Measurements from ENCODE around the gene CISH.
A peak's percentile ranks its signal among the peaks of the same experiment; 100 is the strongest.

The CISH gene

DNA sequence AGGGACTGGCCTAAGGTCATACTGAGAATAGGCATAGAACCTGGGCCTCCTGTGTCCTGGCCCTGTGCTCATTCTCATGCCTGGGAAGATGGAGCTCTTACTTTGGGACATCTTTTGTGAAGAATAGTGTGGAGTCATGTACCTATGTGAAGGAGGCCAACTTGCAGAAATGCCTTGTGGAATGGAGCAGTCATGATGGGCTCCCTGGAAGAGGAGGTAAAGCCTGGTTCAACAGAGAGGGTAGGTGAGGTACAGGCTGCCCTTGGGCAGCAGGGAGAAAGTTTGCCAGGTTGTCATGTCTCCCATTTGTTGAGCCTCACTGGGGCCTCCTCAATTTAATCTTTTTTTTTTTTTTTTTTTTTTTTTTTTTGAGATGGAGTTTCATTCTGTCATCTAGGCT lies 23.5 kb upstream of the CISH start:
- no peak for DNase-seq

GRCh38 chr3:50633230-50633790 lies 21.7 kb upstream of the CISH start:
- DNase-seq = no peak

GRCh38 chr3:50632450-50632849 lies 20.9 kb upstream of the CISH start:
- DNase-seq = peak in 1 of 2 donors; percentile 65

DNA sequence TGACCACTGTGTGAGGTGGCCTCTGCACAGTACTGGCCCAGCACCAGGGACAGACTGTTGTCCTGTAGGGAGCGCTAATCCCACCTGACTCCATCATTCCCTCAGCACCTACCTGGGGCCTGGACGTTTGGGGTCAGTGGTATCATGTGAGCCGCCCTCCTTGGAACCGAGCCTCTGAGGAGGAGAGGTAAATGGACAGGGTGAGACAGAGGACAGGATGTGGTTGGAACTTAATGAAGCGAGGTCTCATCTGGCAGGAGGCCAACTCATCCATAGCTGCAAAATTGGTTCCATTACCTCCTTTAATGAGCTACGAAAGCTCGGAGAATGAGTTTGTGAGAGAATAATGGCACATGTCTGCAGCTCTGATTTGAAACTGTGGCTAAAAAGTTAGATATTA lies 19.3 kb upstream of the CISH start:
- DNase-seq = no peak

GRCh38 chr3:50630394-50630793 lies 18.8 kb upstream of the CISH start:
- no peak for DNase-seq

DNA sequence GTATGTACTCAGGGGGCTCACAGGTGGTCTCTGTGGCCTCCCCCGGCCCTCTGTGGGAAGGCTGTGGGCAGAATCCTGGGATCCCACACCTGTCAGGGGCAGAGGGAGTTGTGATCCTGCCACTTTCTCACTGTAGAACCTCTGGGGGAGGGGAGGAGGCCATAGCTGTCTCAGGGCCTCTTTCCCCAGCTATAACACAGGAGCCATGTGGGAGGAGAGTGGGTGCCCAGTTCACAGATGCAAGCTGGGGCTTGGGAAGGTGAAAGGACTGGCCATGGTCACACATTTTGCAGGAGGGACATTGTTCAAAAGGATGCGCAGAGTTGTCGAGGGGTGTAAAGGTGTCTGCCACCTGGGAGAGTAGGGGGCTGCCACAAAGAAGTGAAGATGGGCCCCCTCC lies 17.0 kb upstream of the CISH start:
- no peak for DNase-seq

GRCh38 chr3:50627407-50628051 lies 16.0 kb upstream of the CISH start:
- DNase-seq = peak; percentile 60 to 67

- no peak for DNase-seq
Measured at GRCh38 chr3:50626401-50626800, 14.8 kb upstream of the CISH start.

DNA sequence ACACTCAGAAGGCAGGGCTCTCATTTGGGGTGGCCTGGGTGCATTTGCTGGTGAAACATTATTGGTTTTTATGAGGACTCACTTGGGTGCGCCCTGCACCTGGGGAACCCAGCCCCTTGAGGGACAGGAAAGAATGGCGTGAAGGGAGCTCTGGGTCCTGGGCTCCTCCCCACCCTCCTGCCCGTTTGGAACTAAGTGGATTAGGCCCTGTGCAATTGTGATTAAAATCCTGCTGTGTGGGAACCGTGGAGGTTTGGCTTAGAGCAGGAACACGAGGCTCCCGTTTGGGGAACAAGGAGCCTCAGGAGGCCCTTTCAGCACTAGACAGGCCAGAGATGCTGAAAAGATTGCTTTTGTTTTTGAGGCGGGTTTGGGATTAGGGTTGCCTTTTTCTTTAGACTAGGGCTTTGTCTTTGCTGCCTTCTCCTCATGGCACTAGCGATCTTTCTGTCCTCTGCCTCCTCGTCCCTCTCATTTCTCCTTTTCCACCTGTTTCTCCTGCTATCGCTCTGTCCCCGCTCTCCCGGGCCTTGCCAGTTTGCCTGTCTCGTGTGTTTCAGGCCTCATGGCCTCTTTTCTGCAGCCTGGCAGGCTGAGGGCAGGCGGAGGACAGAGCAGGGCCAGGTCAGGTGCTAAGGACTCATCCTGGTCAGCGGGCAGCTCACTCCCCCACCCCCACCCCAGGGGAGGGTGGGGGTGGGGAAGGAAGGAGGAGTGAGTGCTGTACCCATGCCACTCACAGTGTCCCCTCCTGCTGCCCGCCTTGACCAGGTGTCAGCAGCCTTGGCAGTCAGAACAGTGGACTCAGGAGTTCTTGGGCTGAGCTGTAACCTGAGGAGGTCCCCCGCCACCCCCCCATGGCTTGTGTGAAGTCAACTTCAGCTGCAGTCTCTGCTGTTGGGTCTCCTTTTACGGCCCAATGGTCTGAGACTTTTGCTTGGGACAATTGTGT lies 13.9 kb upstream of the CISH start:
- DNase-seq = no peak

- DNase-seq = no peak
Measured at GRCh38 chr3:50624634-50625033, 13.1 kb upstream of the CISH start.

- DNase-seq = peak in 1 of 2 donors; percentile 53
Measured at GRCh38 chr3:50623840-50624474, 12.4 kb upstream of the CISH start.

DNA sequence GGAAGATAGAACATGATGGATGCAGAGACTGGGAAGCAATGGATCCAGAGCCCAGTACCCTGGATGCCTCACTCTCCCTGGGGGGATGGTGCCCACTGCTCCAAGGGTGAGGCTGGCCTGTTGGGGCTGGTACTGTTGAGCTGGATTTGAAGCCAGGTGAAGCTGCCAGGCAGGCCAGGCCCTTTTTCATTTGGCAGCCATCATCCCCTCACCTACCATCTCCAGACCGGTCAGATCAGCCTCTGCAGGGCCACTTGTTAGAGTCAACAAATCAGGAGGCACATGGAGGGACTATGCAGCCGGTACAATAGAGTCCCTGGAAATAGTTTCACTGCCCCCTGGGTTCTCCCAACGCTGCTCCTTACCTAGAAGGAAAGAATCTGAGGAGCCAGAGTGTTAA lies 11.3 kb upstream of the CISH start:
- no peak for DNase-seq

DNA sequence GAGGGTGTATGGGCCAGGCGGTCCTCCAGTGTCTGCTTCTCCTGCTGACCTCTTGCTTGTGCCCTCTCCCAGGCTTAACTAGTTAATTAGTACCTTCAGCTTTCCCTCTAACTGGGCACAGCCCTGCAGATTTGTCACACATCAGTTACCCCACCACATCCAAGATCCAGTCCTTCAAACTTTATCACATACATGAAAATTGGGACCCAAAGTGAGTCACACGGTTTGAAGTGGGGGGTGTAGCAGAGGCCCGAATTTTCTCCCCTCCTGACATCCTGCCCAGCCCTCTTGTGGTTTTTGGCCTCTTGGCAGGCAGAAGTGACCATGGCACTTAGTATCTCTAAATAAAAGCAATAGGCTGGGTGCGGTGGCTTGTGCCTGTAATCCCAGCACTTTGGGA lies 9.2 kb upstream of the CISH start:
- no peak for DNase-seq

GRCh38 chr3:50620420-50620819 lies 8.8 kb upstream of the CISH start:
- peak; percentile 36 to 79 for DNase-seq

GRCh38 chr3:50617911-50618481 lies 6.4 kb upstream of the CISH start:
- DNase-seq = no peak

DNA sequence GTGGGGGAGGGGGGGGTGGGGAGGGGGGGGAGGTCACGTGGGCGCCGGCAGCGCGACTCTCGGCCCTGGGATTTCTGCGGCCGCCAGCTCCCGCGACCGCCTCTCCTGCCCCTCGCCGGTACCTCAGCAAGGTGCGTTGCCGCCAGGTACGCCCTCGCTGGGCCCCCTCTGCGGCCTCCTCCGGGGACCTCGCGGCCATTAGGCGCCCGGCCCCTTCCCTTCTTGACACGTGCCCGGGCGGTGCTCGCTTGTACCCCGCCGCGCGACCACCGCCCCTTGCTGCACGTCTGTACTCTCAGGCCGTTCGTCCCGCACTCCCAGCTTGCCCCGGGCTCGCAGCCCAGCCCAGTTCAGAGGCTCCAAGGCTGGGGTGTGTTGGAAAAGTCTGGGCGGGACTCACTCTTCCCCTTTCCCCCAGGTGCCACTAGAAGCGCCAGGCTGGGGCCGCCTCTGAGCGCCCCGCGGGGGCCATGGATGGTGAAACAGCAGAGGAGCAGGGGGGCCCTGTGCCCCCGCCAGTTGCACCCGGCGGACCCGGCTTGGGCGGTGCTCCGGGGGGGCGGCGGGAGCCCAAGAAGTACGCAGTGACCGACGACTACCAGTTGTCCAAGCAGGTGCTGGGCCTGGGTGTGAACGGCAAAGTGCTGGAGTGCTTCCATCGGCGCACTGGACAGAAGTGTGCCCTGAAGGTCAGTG lies 5.7 kb upstream of the CISH start, which contains the start of gene MAPKAPK3:
MAPKAPK3 (plus strand) TSS at position 56 of the 696 bp plus-strand sequence; CDS start at position 471, 415 bp downstream.
- DNase-seq = no peak

DNA sequence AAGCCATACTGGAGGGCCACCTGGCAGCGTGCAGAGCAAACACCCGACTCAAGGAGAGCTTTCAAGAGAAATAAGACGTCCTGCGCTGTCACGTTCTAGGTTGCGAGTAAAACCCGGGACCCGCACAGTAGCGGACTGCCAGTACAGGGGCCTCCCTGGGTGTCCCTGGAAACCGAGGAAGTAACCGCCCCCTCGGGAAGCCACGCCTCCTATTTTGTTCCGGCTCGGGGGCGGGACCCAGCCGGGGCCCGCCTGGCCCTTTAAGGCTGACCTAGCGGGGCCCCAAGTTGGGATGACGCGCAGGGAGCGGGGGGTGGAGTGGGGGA lies 5.2 kb upstream of the CISH start:
- peak; percentile 87 to 91 for DNase-seq

- peak; percentile 57 to 71 for DNase-seq
Measured at GRCh38 chr3:50616003-50616769, 4.6 kb upstream of the CISH start.

GRCh38 chr3:50615190-50615589 lies 3.6 kb upstream of the CISH start:
- no peak for DNase-seq

DNA sequence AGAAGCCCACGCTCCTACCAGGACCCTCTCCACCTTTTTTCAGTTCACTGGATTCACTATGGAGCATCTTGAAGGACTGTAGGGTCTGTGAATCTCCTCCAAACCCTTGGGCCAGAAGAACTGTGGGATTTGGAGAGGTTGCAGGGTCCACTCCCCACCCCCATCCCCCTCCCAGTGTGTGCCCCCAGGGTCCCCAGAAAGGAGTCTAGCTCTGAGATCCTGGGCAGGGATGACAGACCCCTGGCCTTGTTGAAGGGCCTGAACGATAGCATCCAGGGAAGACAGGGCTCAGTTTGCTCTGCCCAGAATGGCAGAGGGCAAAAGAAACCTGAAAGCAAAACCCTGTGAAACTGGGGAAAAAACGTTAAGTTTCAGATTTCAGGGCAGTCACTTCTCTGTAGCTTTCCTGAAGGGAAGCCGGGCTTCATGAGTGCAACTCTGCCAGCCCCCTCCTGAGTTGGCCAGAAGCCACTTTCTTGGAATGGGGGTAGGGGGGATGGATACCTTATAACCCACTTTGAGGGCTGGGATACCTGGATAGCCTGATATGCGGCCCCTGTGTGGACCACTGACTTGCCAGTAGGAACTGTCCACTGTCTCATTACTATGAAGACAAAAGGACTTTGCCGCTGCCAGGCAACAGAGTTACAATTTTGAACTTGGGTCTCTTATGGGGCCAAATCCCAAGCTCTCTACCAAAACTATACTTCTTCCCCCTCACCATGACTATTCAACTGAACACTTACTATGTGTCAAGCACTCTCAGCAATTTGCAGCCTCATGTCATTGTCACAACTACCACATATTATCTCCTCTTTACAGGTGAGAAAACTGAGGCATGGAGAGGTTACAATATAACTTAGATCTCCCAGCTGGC lies 1.6 kb upstream of the CISH start:
- no peak for DNase-seq

All from bone marrow (tissue), 2 donors.